ENCODE measurements around the gene KAT6B. TPM values are rescaled to one million over a fixed set of nuclear protein-coding genes. Genes with fewer than 3 reads are reported as not detected.
A peak's percentile ranks its signal among the peaks of the same experiment; 100 is the strongest.

The KAT6B gene
- total and polyA plus RNA-seq, 7 donors, result 2.1 to 21.3 (median 16.9) TPM

DNA sequence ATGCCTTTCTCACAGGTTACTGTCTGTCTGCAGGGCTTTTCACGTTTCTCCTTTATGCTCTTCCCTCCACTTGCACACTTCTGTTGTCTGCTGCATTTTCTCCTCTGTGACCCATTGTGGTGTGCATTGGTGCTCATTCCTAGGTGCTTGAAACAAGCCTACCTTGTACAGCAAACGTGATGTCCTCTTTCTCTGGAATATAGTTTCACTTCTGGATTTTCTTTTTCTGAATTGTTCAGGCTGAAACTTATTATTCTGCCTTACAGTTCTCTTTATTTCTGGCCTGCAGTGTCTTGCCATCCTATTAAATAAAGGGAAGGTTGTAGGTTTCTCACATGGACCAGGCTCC lies 156.2 kb downstream of the KAT6B start:
- Histone ChIP-seq H3K27me3 (ENCODE audit: insufficient read depth in 3 of 3, low read length in 2 of 3) (no peaks in the 10 kb centered on the region), H3K4me1 (peaks cover 8% of the 10 kb centered on the region), H3K4me3 (no peak overlapping the region), H3K27ac (no peak overlapping the region), H3K9me3 (no peaks in the 10 kb centered on the region), H3K36me3 (ENCODE audit: insufficient read depth in 1 of 2, low read depth in 1 of 2) (peaks cover 3 to 51% of the 10 kb centered on the region in 2 donors)
- WGBS, 3 donors, result 78 to 89% (median 89%) methylated on average over 2 of the region's 2 CpGs
- no peak for DNase-seq
- no peak for TF ChIP-seq CTCF (IDR thresholded peaks at IDR 0.05)
- intact Hi-C loops (cut with DNase I), result no loop called here
- no peak for ATAC-seq

DNA sequence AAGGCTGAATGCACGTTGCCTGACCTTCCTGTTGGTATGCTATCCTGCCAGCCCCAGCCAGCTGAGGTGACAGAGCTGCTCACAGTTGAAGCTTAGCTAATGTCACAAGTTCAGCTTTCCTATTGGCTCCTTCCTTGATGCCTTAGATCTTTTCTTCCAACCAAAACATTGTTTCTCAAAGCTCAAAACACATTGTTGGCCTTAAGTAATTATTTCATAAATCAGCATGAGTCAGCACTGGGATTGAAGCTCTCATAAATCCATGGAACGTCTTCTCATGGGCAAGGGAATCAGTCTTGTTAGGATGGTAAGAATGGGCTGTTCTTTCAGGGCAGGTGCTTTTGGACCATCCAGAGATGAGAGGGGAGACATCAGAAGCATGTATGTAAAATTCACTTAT lies 157.0 kb downstream of the KAT6B start:
- peaks cover 3 to 47% of the 10 kb centered on the region in 2 donors for H3K36me3 ChIP-seq (ENCODE audit: insufficient read depth in 1 of 2, low read depth in 1 of 2)
- ATAC-seq (peak in 2 of 4 donors; percentile 30 to 36), DNase-seq (peak in 1 of 2 donors; percentile 14)
- intact Hi-C loops (cut with DNase I), result no loop called here
- H3K4me3 ChIP-seq, result no peak overlapping the region
- WGBS, 3 donors, result 34 to 76% (median 46%) methylated on average over 2 of the region's 2 CpGs
- TF ChIP-seq CTCF (IDR thresholded peaks at IDR 0.05), result no peak
- H3K27ac ChIP-seq, result no peak overlapping the region
- H3K4me1 ChIP-seq, result peaks cover 16% of the 10 kb centered on the region
- no peaks in the 10 kb centered on the region for H3K27me3 ChIP-seq (ENCODE audit: insufficient read depth in 3 of 3, low read length in 2 of 3)
- H3K9me3 ChIP-seq, result no peaks in the 10 kb centered on the region

GRCh38 chr10:74987339-74988053 lies 161.1 kb downstream of the KAT6B start:
- Histone ChIP-seq H3K36me3 (ENCODE audit: insufficient read depth in 1 of 2, low read depth in 1 of 2) (peaks cover 4 to 20% of the 10 kb centered on the region in 2 donors), H3K27ac (peak overlapping the region; percentile 6)
- ATAC-seq, result peak; percentile 19 to 71 (median 46)

GRCh38 chr10:74988054-74988775 lies 161.8 kb downstream of the KAT6B start:
- WGBS, 3 donors, result 43 to 56% (median 54%) methylated on average over 2 of the region's 2 CpGs
- Histone ChIP-seq H3K9me3 (no peaks in the 10 kb centered on the region), H3K36me3 (ENCODE audit: insufficient read depth in 1 of 2, low read depth in 1 of 2) (peaks cover 4 to 23% of the 10 kb centered on the region in 2 donors), H3K4me1 (peaks cover 25% of the 10 kb centered on the region), H3K27me3 (ENCODE audit: insufficient read depth in 3 of 3, low read length in 2 of 3) (no peaks in the 10 kb centered on the region), H3K27ac (peak overlapping the region; percentile 2), H3K4me3 (no peak overlapping the region)
- DNase-seq, result no peak
- no peak for TF ChIP-seq CTCF (IDR thresholded peaks at IDR 0.05)
- intact Hi-C loops (cut with DNase I), result loop anchor here in 1 of 2 donors (5.0 kb wide), 1 partner anchor 161 kb away; the partner anchor contains the start of gene KAT6B
- peak in 2 of 4 donors; percentile 15 to 33 for ATAC-seq

More at GRCh38 chr10:74987339-74988053, 161.1 kb downstream of the KAT6B start:
- intact Hi-C loops (cut with DNase I), result loop anchor here in 1 of 2 donors (5.0 kb wide), 1 partner anchor 160 kb away; the partner anchor contains the start of gene KAT6B
- WGBS, 3 donors, result 36 to 53% (median 38%) methylated on average over 4 of the region's 4 CpGs
- no peak for DNase-seq
- Histone ChIP-seq H3K4me3 (no peak overlapping the region), H3K27me3 (ENCODE audit: insufficient read depth in 3 of 3, low read length in 2 of 3) (no peaks in the 10 kb centered on the region), H3K4me1 (peaks cover 25% of the 10 kb centered on the region), H3K9me3 (no peaks in the 10 kb centered on the region)
- no peak for TF ChIP-seq CTCF (IDR thresholded peaks at IDR 0.05)
